Right ventricle myocardium inferior (tissue), 1 donor: Measurements from ENCODE around the gene UBP1. TPM values are rescaled to one million over a fixed set of nuclear protein-coding genes. Genes with fewer than 3 reads are reported as not detected.
"Not testable (repeated sequence)": the region's sequence is repeated elsewhere in the genome, so short reads cannot be mapped to it uniquely, and the experiment has no call there.

Experiments used
- ATAC-seq: fragments of 200-7000 bp; cut with Tn5 transposase; one replicate; pipeline ENCODE4 v1.9.1; 2020; ENCODE audit warnings: mild to moderate bottlenecking, moderate library complexity
- DNase-seq: peaks from one replicate; pipeline ENCODE4 v3.0.0; 2021; ENCODE audit errors: missing footprints
- intact Hi-C: fragments of 100-400 bp; cut with DNase I; formaldehyde crosslinking; loops from one replicate; pipeline ENCODE4 v1.11.0; 2022
- long read RNA-seq: library from polyadenylated mRNA; unstranded; transcript quantifications from one replicate; pipeline ENCODE4 v2.0.0, GENCODE V29; 2021
- total RNA-seq: library from RNA; stranded (reverse); fragmentation: NEBNext Ultra II Directional; extraction: Animal tissue kit (Norgen Biotek cat#: 25700); gene quantifications from one replicate; pipeline ENCODE4 v1.2.1, GENCODE V29; 2021
- donor health status: DM: no; HTN: yes; CAD: no; lungs with severe emphysema.

Gene UBP1
- 42.3 TPM for total RNA-seq
- long read RNA-seq, full-length matches to known transcripts, result 21 of 26 reads
- long read RNA-seq, partial matches to known transcripts, result 0 of 26 reads
- long read RNA-seq, other reads (novel, unspliced or antisense), result 5 of 26 reads

GRCh38 chr3:33440328-33441224, at the start of gene UBP1:
Gene UBP1 (minus strand): TSS chr3:33440405. CDS start chr3:33439848, 557 bp downstream.
- ATAC-seq, result peak; percentile 98
- intact Hi-C loops, result loop anchor here (2.0 to 5.0 kb wide), 2 partner anchors 96 to 277 kb away; partner anchors contain the start of gene CLASP2
- peak; percentile 100 for DNase-seq

GRCh38 chr3:33488683-33489082, 48.5 kb upstream of the UBP1 start:
- ATAC-seq, result no peak
- intact Hi-C loops, result no loop called here

GRCh38 chr3:33488246-33488645, 48.0 kb upstream of the UBP1 start:
- intact Hi-C loops, result no loop called here
- DNase-seq (no peak), ATAC-seq (no peak)

More at GRCh38 chr3:33488683-33489082, 48.5 kb upstream of the UBP1 start:
- DNase-seq, result no peak

GRCh38 chr3:33482111-33482521, 41.9 kb upstream of the UBP1 start:
- DNase-seq, result no peak
- no peak for ATAC-seq
- intact Hi-C loops, result no loop called here

- no peak for ATAC-seq
- intact Hi-C loops, result no loop called here
- no peak for DNase-seq
Measured at GRCh38 chr3:33474896-33475295, 34.7 kb upstream of the UBP1 start.

- DNase-seq, result no peak
- no peak for ATAC-seq
- intact Hi-C loops, result no loop called here
Measured at GRCh38 chr3:33473813-33474212, 33.6 kb upstream of the UBP1 start.

- no peak for DNase-seq
- intact Hi-C loops, result no loop called here
- ATAC-seq, result no peak
Measured at GRCh38 chr3:33467786-33468185, 27.6 kb upstream of the UBP1 start.

GRCh38 chr3:33461097-33461496, 20.9 kb upstream of the UBP1 start:
- intact Hi-C loops, result no loop called here
- no peak for DNase-seq
- no peak for ATAC-seq

- DNase-seq, intact Hi-C loops, ATAC-seq: not testable (repeated sequence)
Measured at GRCh38 chr3:33459577-33459976, 19.4 kb upstream of the UBP1 start.

- intact Hi-C loops, result no loop called here
- ATAC-seq (no peak), DNase-seq (no peak)
Measured at GRCh38 chr3:33458446-33458845, 18.2 kb upstream of the UBP1 start.

- ATAC-seq (no peak), DNase-seq (no peak)
- intact Hi-C loops, result no loop called here
Measured at GRCh38 chr3:33456756-33457155, 16.6 kb upstream of the UBP1 start.

GRCh38 chr3:33453331-33453761, 13.1 kb upstream of the UBP1 start:
- intact Hi-C loops, result no loop called here
- ATAC-seq, result no peak
- DNase-seq, result no peak

GRCh38 chr3:33451994-33452393, 11.8 kb upstream of the UBP1 start:
- intact Hi-C loops, DNase-seq, ATAC-seq: not testable (repeated sequence)

- intact Hi-C loops, result no loop called here
- DNase-seq (no peak), ATAC-seq (no peak)
Measured at GRCh38 chr3:33447958-33448357, 7.8 kb upstream of the UBP1 start.

GRCh38 chr3:33447256-33447625, 7.0 kb upstream of the UBP1 start:
- intact Hi-C loops, DNase-seq, ATAC-seq: not testable (repeated sequence)

- ATAC-seq (no peak), DNase-seq (no peak)
- intact Hi-C loops, result loop anchor here (5.0 kb wide), 1 partner anchor 275 kb away; the partner anchor contains the start of gene CLASP2
Measured at GRCh38 chr3:33442190-33442589, 2.0 kb upstream of the UBP1 start.

GRCh38 chr3:33441225-33441976, 1.2 kb upstream of the UBP1 start:
- ATAC-seq (peak; percentile 3), DNase-seq (peak; percentile 86)
- intact Hi-C loops, result loop anchor here (2.0 to 5.0 kb wide), 2 partner anchors 95 to 276 kb away; partner anchors contain the start of gene CLASP2

- ATAC-seq, result peak; percentile 20
- intact Hi-C loops, result loop anchor here (2.0 to 10.0 kb wide), 3 partner anchors 97 to 325 kb away; partner anchors contain the start of genes CLASP2 and CRTAP
- peak; percentile 86 for DNase-seq
Measured at GRCh38 chr3:33439546-33440327, 468 bp downstream of the UBP1 start.
